GM19238 (cell line): ENCODE data around the gene PLEK.
A peak's percentile ranks its signal among the peaks of the same experiment; 100 is the strongest.

Experiments
- DNase-seq: peaks from one replicate; pipeline ENCODE4 v3.0.0; 2011; ENCODE audit warnings: low spot score; ENCODE audit not compliant: insufficient read length

Gene PLEK

GRCh38 chr2:68414876-68415275 lies 49.8 kb downstream of the PLEK start:
- DNase-seq: no peak

- DNase-seq: no peak
Observed at GRCh38 chr2:68415521-68415920, 50.4 kb downstream of the PLEK start.

GRCh38 chr2:68416081-68416675 lies 51.1 kb downstream of the PLEK start:
- DNase-seq: no peak

DNA sequence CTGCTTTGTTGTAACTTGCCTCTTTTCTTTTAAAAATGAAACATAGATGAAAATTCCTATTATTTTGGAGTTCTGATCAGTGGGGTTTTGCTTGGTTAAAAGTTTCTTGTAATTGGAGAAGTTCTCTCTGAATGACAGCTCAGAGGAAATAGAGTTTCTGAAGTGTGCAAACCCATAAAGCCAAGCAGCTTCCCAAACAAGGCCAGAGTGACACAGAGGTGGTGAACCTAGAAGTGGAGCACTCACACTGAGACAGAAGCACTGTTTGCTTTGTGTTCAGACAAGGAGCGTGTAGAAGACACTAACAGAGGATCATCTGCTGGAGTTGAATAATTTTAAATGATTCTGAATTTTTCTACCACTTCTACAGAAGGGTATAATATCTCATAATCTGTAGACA lies 52.8 kb downstream of the PLEK start:
- no peak for DNase-seq

- no peak for DNase-seq
Observed at GRCh38 chr2:68418419-68418818, 53.3 kb downstream of the PLEK start.

DNA sequence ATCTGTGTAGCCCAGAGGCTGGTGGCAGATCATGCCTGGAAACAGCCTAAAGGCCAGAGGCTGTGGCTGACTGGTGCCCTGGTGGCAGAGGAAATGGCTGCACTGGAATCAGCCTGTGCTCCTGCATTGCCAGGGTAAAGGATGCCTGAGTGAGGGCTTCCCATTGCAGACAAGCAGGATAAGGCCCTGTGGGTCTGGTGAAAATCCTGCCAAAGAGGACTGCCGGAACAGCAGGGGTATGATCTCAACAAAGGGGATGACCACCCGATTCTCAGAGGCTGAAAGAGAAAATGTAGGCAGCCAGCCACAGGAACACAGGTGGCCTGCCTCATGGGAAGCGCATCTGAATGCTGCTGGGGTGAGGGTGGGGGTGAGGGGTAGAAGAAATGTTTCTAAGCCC lies 53.8 kb downstream of the PLEK start:
- DNase-seq: no peak

DNA sequence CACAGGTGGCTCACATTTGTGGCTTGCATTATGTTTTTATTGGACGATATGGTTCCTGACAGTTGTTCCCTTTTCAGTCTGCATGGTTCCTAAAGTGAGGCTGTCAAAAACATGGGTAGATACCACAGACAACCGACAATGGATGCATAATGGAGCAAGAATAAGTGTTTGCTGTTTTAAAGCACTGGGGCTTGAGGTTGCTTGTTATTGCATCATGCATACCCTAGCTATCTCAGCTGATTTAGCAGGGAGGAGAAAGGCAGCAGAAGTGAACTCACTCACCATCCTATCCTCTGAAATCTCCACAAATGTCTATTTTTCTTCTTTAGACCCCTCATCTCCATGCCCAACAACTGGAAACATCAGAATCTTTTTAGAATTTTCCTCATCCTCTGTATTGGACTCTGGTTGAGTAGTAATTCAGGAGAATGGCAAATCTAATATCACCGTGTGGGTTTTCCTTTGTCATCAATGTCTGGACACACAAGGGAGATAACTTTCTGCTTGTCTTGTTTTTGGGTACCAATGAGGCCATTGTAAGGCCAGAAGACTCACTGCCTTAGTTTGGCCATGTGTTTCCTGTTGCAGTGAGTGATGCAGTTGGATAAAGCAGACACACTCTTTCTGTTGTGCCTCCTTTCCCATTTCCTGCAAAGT lies 55.3 kb downstream of the PLEK start:
- DNase-seq: no peak

- DNase-seq: peak; percentile 45
Observed at GRCh38 chr2:68423966-68424650, 59.0 kb downstream of the PLEK start.

GRCh38 chr2:68425503-68425902 lies 60.4 kb downstream of the PLEK start:
- no peak for DNase-seq

DNA sequence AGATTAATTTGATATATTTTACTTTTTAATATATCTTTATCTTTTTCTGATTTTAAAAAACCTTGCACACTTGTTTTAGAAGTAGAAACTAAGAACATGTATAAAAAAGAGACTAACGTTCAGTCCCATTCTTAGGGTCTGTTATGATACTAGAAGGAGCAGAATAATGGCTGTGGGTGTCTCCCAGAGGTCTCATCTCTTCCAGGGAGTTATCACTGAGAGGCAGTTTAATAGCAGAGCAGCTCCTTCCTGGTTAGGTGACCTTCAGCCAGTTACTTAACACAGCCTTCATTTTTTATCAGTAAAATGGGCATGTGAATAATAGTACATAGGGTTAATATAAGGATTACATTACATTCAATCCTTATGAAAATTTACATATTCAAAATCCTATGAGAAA lies 61.4 kb downstream of the PLEK start:
- DNase-seq: no peak

DNA sequence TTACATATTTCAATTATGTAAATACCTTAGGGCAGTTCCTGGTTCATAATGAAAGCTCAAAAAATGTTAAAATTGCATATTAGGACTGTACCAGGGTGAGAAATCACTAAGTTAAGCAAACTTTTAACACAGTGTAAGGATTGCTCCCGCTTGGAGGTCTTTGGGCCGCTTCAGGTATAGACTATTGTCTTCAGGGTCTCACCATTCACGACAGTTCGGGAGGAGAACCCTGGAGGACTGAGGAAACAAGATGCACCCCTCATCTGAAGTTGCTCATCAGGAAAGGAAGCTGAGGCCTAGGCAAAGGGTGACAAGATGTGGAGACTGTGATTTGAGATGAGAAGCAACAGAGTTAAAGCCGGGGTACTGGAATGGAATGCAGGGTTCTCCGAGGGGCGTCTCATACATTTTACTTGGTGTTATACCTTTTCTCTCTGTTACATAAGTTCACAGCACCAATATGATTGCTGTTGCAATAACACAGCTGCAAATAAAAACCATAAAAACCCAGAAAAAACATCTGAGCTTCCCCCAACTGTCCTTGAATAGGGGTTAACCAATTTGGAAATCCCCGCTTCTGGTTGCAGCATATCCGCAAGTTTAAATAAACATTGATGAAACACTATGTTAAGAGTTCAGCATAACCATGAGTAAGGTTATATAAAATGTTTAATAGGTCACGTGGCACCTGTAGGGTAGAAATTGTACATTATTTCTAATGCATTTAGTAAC lies 61.9 kb downstream of the PLEK start:
- no peak for DNase-seq

- no peak for DNase-seq
Observed at GRCh38 chr2:68428126-68428525, 63.0 kb downstream of the PLEK start.

GRCh38 chr2:68428746-68429145 lies 63.7 kb downstream of the PLEK start:
- no peak for DNase-seq

DNA sequence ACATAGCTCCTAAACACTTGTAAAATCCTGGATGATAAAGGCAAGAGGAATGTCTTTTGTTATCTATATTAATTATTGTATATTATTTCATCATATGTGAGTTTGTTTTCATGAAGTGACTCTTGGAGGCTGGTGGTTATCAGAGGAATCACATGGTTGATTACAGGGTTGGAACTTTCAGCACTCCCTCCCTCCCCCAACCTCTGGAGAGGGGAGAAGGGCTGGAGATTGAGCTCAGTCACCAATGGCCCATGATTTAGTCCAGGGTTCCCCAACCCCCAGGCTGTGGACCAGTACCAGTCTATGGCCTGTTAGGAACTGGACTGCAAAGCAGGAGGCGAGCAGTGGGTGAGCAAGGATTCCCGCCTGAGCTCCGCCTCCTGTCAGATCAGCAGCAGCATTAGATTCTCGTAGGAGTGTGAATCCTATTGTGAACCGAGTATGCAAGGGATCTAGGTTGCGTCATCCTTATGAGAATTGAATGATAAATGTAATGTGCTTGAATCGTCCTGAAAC lies 64.3 kb downstream of the PLEK start:
- DNase-seq: no peak

DNA sequence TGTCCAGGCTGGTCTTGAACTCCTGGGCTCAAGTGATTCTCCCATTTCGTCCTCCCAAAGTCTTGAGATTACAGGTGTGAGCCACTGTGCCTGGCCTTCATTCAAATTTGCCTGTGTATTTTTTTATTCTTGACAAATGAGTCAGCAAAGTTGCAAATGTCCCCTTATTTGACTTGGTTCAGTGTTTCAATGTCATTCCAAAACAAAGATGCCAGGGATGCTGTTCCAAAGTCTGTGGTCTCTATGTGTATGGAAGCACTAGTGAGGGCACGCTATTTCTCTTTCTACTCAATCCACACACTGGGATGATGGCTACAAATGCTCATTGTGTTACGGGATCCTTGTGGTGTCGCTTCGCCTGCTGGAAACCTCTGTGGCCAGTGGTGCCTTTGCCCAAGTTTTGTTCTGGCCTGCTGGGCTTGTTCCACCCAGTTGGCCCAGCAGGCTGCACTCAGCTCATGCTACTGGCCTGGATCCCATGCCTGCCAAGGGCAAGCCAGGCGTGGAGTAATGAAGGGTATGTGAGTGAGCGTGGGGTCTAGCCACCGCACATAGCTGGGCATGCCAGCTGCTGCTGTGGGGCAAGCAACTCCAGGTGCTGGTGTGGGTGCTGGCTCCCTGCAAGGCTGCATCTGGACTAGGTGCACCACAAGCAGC lies 66.4 kb downstream of the PLEK start:
- DNase-seq: no peak

DNA sequence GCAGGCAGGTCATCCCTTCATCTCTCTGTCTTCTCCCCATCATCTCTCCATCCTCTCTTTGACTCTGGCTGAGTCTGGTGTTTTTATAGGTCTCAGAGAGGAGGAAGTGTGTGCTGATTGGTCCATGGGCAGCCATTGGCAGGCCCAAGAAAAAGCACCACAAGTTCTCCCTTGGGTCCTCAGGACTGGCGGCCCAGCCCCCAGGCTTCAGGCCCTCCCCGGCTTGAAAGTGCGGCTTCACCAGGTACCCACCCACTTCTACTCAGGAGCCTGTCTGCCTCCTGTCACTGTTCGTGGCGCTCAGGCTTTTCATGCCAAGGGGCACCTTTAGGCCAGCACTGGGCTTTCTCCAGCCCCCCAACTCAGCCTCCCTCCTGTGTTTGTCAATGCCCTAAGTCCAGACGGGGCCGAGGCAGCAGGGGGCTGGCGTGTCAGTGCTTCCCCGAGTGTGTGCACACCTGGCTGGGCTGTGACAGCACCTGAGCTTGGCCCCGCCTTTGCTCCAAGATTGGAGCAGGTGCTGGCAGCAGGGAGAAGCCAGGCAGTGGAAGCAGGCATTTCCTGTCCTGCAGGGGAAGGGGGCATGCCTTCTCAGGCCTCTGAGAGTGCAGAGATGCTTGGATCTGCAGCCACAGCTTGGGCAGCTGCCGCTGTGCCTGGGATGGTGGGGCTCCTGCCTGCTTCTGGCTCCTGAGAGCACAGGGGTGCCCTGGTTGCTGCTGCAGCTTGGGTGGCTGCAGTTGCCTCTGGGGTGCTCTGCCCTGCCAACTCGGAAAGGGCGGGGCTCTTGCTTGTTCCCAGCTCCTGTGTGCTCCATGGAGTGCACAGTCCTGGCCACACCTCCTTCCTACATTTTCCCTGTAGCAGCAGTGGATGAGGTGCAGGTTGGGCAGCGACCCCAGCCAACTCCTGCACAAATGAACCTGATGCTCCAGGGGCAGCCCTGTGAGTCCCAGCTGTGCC lies 67.9 kb downstream of the PLEK start:
- DNase-seq: no peak

- DNase-seq: no peak
Observed at GRCh38 chr2:68434981-68435380, 69.9 kb downstream of the PLEK start.

GRCh38 chr2:68435615-68436014 lies 70.5 kb downstream of the PLEK start:
- no peak for DNase-seq

- no peak for DNase-seq
Observed at GRCh38 chr2:68436270-68436669, 71.2 kb downstream of the PLEK start.
